H1 (cell line): ENCODE measurements around the gene VPS35L. TPM values are rescaled to one million over a fixed set of nuclear protein-coding genes. Genes with fewer than 3 reads are reported as not detected.

Experiments used
- CTCF ChIA-PET: fragments of 300-600 bp; sonication (Branson Sonifier 250); formaldehyde crosslinking; loops from one replicate; lab custom pipeline; 2021; ENCODE audit not compliant: partially characterized antibody; lab: Charles Lee
- POLR2A ChIA-PET: fragments of 300-600 bp; sonication (Branson Sonifier 250); formaldehyde crosslinking; loops from one replicate; lab custom pipeline; 2021; ENCODE audit warnings: inconsistent platforms; ENCODE audit not compliant: partially characterized antibody; lab: Charles Lee
- DNase-seq, 2 experiments: peaks; one replicate each; pipeline versions ENCODE4 v3.0.0 to v3.0.0-alpha.2; 2010 to 2022; ENCODE audit warnings: low spot score in 2 of 2, low read depth in 1 of 2, mixed read lengths in 1 of 2
- FAIRE-seq: peaks from 2 replicates; lab custom pipeline; 2011; peaks lifted over from hg19 to GRCh38; lab: Jason Lieb, UNC
- H2AFZ ChIP-seq: 2 replicates; pipeline ENCODE4 v1.8.1; 2012; ENCODE audit warnings: low read length, inconsistent platforms
- H2AK5ac ChIP-seq: 2 replicates; pipeline ENCODE4 v1.6.1; 2013; ENCODE audit warnings: low read depth, low read length
- H2BK120ac ChIP-seq: replicated peaks from 2 replicates; pipeline ENCODE3; 2013; ENCODE audit warnings: low read depth, low read length, inconsistent platforms
- H2BK12ac ChIP-seq: 2 replicates; pipeline ENCODE4 v1.6.1; 2013; ENCODE audit warnings: low read depth, low read length
- H2BK15ac ChIP-seq: 2 replicates; pipeline ENCODE4 v1.6.1; 2013; ENCODE audit warnings: low read length
- H2BK20ac ChIP-seq: 2 replicates; pipeline ENCODE4 v1.6.1; 2013; ENCODE audit warnings: low read length
- H2BK5ac ChIP-seq: 2 replicates; pipeline ENCODE4 v1.6.1; 2013; ENCODE audit warnings: low read depth, low read length
- H3K14ac ChIP-seq: 2 replicates; pipeline ENCODE4 v1.6.1; 2013; ENCODE audit warnings: inconsistent platforms; ENCODE audit not compliant: insufficient read length
- H3K18ac ChIP-seq: 2 replicates; pipeline ENCODE4 v1.6.1; 2013; ENCODE audit warnings: low read length; ENCODE audit errors: extremely low read depth
- H3K23ac ChIP-seq: 2 replicates; pipeline ENCODE4 v1.6.1; 2013; ENCODE audit warnings: inconsistent platforms; ENCODE audit not compliant: insufficient read length
- H3K23me2 ChIP-seq: 2 replicates; pipeline ENCODE4 v1.6.1; 2013; ENCODE audit warnings: low read depth, low read length
- H3K27ac ChIP-seq: 2 replicates; pipeline ENCODE4 v1.6.1; 2011; ENCODE audit warnings: low read depth, low read length, inconsistent platforms
- H3K27me3 ChIP-seq, 4 experiments: replicated peaks in 1 of 4; 1 replicate in 1 of 4; 2 replicates in 3 of 4; pipeline versions ENCODE4 v1.6.1 to v1.8.1; 2011 to 2013; ENCODE audit warnings: low read length in 3 of 4, mild to moderate bottlenecking in 3 of 4, inconsistent platforms in 2 of 4, mixed read lengths in 2 of 4, moderate library complexity in 1 of 4; ENCODE audit not compliant: control insufficient read depth in 3 of 4, insufficient read depth in 3 of 4; ENCODE audit errors: extremely low read depth in 1 of 4
- H3K36me3 ChIP-seq, 4 experiments: 2 replicates each; pipeline versions ENCODE4 v1.6.1 to v1.8.1; 2011 to 2013; ENCODE audit warnings: mild to moderate bottlenecking in 4 of 4, low read length in 3 of 4, moderate library complexity in 2 of 4, control low read depth in 1 of 4, inconsistent platforms in 1 of 4; ENCODE audit not compliant: insufficient read depth in 4 of 4, control insufficient read depth in 2 of 4
- H3K4ac ChIP-seq: replicated peaks from 2 replicates; pipeline ENCODE3; 2013; ENCODE audit warnings: low read length, low read depth, mixed read lengths, inconsistent platforms; ENCODE audit not compliant: insufficient read length
- H3K4me1 ChIP-seq, 4 experiments: replicated peaks in 1 of 4; 1 replicate in 1 of 4; 2 replicates in 3 of 4; pipeline versions ENCODE4 v1.6.1 to v1.8.1; 2011 to 2013; ENCODE audit warnings: low read length in 3 of 4, inconsistent platforms in 2 of 4, mixed read lengths in 1 of 4; ENCODE audit not compliant: insufficient read depth in 4 of 4, control insufficient read depth in 3 of 4
- H3K4me2 ChIP-seq, 2 experiments: 2 replicates each; pipeline versions ENCODE4 v1.6.1 to v1.8.1; 2011 to 2013; ENCODE audit warnings: low read depth in 2 of 2, low read length in 2 of 2, control low read depth in 1 of 2, inconsistent platforms in 1 of 2, mild to moderate bottlenecking in 1 of 2; ENCODE audit not compliant: insufficient read depth in 1 of 2
- H3K4me3 ChIP-seq, 4 experiments: fragments of 200-600, 300-600 bp in 1 of 4; sonication (generic), shearing (Covaris generic), sonication (Bioruptor Twin) in 1 of 4; 2 replicates each; pipeline versions ENCODE4 v1.5.1 to v1.8.1; 2011 to 2016; ENCODE audit warnings: low read length in 4 of 4, low read depth in 3 of 4, control low read depth in 2 of 4, inconsistent platforms in 2 of 4, mild to moderate bottlenecking in 2 of 4, mixed read lengths in 1 of 4, moderate library complexity in 1 of 4; ENCODE audit not compliant: insufficient read depth in 2 of 4; ENCODE audit errors: extremely low read depth in 1 of 4
- H3K56ac ChIP-seq: replicated peaks from 2 replicates; pipeline ENCODE3; 2013; ENCODE audit warnings: low read depth, mild to moderate bottlenecking, mixed read lengths, low read length, inconsistent platforms; ENCODE audit not compliant: insufficient read length
- H3K79me1 ChIP-seq: 2 replicates; pipeline ENCODE4 v1.6.1; 2013; ENCODE audit warnings: low read depth, low read length, control low read depth
- H3K79me2 ChIP-seq, 2 experiments: 2 replicates each; pipeline versions ENCODE4 v1.6.1 to v1.8.1; 2012 to 2013; ENCODE audit warnings: low read length in 2 of 2, mild to moderate bottlenecking in 2 of 2, inconsistent platforms in 1 of 2; ENCODE audit not compliant: insufficient read depth in 2 of 2, control insufficient read depth in 1 of 2
- H3K9ac ChIP-seq, 4 experiments: replicated peaks in 1 of 4; 1 replicate in 1 of 4; 2 replicates in 3 of 4; pipeline versions ENCODE4 v1.6.1 to v1.8.1; 2011 to 2013; ENCODE audit warnings: low read depth in 3 of 4, low read length in 3 of 4, control low read depth in 2 of 4, mild to moderate bottlenecking in 2 of 4, moderate library complexity in 2 of 4, inconsistent platforms in 1 of 4; ENCODE audit errors: extremely low read depth in 1 of 4
- H3K9me3 ChIP-seq, 2 experiments: 2 replicates each; pipeline versions ENCODE4 v1.6.1 to v1.8.1; 2012 to 2013; ENCODE audit warnings: mild to moderate bottlenecking in 2 of 2, moderate library complexity in 2 of 2, control low read depth in 1 of 2, inconsistent platforms in 1 of 2, low read depth in 1 of 2, low read length in 1 of 2, mixed read lengths in 1 of 2; ENCODE audit not compliant: insufficient read depth in 2 of 2
- H4K20me1 ChIP-seq, 2 experiments: replicated peaks in 1 of 2; 2 replicates each; pipeline versions ENCODE3 to v1.8.1; 2011 to 2013; ENCODE audit warnings: inconsistent platforms in 2 of 2, low read length in 2 of 2, mild to moderate bottlenecking in 1 of 2; ENCODE audit not compliant: insufficient read depth in 2 of 2, control insufficient read depth in 1 of 2
- H4K5ac ChIP-seq: 2 replicates; pipeline ENCODE4 v1.6.1; 2013; ENCODE audit warnings: low read length, low read depth, mixed read lengths, inconsistent platforms; ENCODE audit not compliant: insufficient read length
- H4K8ac ChIP-seq: 2 replicates; pipeline ENCODE4 v1.8.0; 2013; ENCODE audit warnings: mild to moderate bottlenecking, moderate library complexity, low read length, inconsistent platforms; ENCODE audit not compliant: insufficient read depth; ENCODE audit errors: extremely low read depth
- H4K91ac ChIP-seq: replicated peaks from 2 replicates; pipeline ENCODE3; 2013; ENCODE audit warnings: low read length, mixed read lengths, inconsistent platforms; ENCODE audit not compliant: insufficient read length
- CHD1 ChIP-seq: IDR thresholded peaks from 2 replicates; pipeline ENCODE4 v1.6.1; 2012; ENCODE audit warnings: low read depth, low read length, improper control_type of control experiment
- EP300 ChIP-seq, 2 experiments: IDR thresholded peaks; 1 replicate in 1 of 2; 2 replicates in 1 of 2; pipeline ENCODE4 v1.6.1; 2011 to 2012; ENCODE audit warnings: low read depth in 2 of 2, low read length in 2 of 2, mild to moderate bottlenecking in 2 of 2, borderline replicate concordance in 1 of 2, inconsistent platforms in 1 of 2, moderate library complexity in 1 of 2
- GABPA ChIP-seq: IDR thresholded peaks from 2 replicates; pipeline ENCODE4 v1.6.1; 2011; ENCODE audit warnings: mild to moderate bottlenecking, low read length, moderate library complexity, borderline replicate concordance; ENCODE audit not compliant: insufficient read depth
- HDAC6 ChIP-seq: IDR thresholded peaks from one replicate; pipeline ENCODE4 v1.7.1; 2012; ENCODE audit warnings: low read depth, mild to moderate bottlenecking, inconsistent platforms, low read length, moderate library complexity
- KDM5A ChIP-seq: fragments of 200-600 bp; IDR thresholded peaks from 2 replicates; pipeline ENCODE4 v1.7.1; 2012; ENCODE audit warnings: mild to moderate bottlenecking, low read length, inconsistent platforms, mixed read lengths
- MAFK ChIP-seq: IDR thresholded peaks from 2 replicates; pipeline ENCODE4 v1.6.1; 2012; ENCODE audit warnings: low read depth, mild to moderate bottlenecking, improper control_type of control experiment, low read length
- NRF1 ChIP-seq: IDR thresholded peaks from 2 replicates; pipeline ENCODE4 v1.6.1; 2011; ENCODE audit warnings: mild to moderate bottlenecking, low read depth, low read length, improper control_type of control experiment
- SIN3A ChIP-seq, 2 experiments: IDR thresholded peaks in 1 of 2; conservative IDR thresholded peaks in 1 of 2; 2 replicates each; pipeline ENCODE4 v1.6.1; 2011 to 2012; ENCODE audit warnings: low read length in 2 of 2, improper control_type of control experiment in 1 of 2, low read depth in 1 of 2, mild to moderate bottlenecking in 1 of 2
- SP1 ChIP-seq: IDR thresholded peaks from 2 replicates; pipeline ENCODE4 v1.6.1; 2011; ENCODE audit warnings: low read depth, low read length
- SUZ12 ChIP-seq: fragments of 200-600 bp; sonication (generic); IDR thresholded peaks from 2 replicates; pipeline ENCODE4 v1.6.1; 2012; ENCODE audit warnings: mild to moderate bottlenecking, inconsistent platforms, low read length, moderate library complexity, mixed read lengths
- WGBS, 2 experiments: shearing (Covaris generic) in 1 of 2; methylation state at CpG; one replicate each; pipeline versions ENCODE4 v1.1.6 to v1.1.7; 2013 to 2015; ENCODE audit warnings: low lambda C conversion rate in 2 of 2, mixed read lengths in 2 of 2, inconsistent platforms in 1 of 2, low coverage in 1 of 2, missing lambda C conversion rate in 1 of 2; ENCODE audit not compliant: insufficient replicate concordance in 2 of 2, insufficient coverage in 1 of 2, insufficient read length in 1 of 2; ENCODE audit errors: extremely low coverage in 1 of 2, missing lambda C conversion rate in 1 of 2; 5-methylcytosine and 5-hydroxymethylcytosine counted together
- polyA plus RNA-seq, 7 experiments: library from polyadenylated mRNA; depleted of rRNA in 3 of 7; stranded (reverse) in 5 of 7; unstranded in 2 of 7; fragments of >200 nt in 5 of 7; fragments of 200-250 nt in 2 of 7; gene quantifications; 1 replicate in 5 of 7; 2 replicates in 1 of 7; 4 replicates in 1 of 7; pipeline versions ENCODE4 v1.2.1 to v1.2.3, GENCODE V29; 2011 to 2013; ENCODE audit warnings: missing spikeins in 2 of 7, mixed read lengths in 2 of 7
- total RNA-seq: library from RNA; stranded (reverse); fragmentation: NEBNext Ultra II Directional; extraction: Animal tissue kit (Norgen Biotek cat#: 25700); gene quantifications from 2 replicates; pipeline ENCODE4 v1.2.1, GENCODE V29; 2021
- TF ChIP-seq, protein P1 (sequence below), 3 experiments: IDR thresholded peaks; 1 replicate in 2 of 3; 2 replicates in 1 of 3; pipeline versions ENCODE4 v1.5.1 to v1.6.1; 2011; ENCODE audit warnings: low read length in 3 of 3, mild to moderate bottlenecking in 3 of 3, inconsistent platforms in 2 of 3, low read depth in 1 of 3, moderate library complexity in 1 of 3; ENCODE audit not compliant: insufficient read depth in 1 of 3; ENCODE audit errors: control extremely low read depth in 1 of 3

The VPS35L gene
- total and polyA plus RNA-seq, 2 of the 8 experiments (the other 6 are each of a cell fraction or from before 2014, with no cell fraction given): 31.5 to 57.1 TPM

DNA sequence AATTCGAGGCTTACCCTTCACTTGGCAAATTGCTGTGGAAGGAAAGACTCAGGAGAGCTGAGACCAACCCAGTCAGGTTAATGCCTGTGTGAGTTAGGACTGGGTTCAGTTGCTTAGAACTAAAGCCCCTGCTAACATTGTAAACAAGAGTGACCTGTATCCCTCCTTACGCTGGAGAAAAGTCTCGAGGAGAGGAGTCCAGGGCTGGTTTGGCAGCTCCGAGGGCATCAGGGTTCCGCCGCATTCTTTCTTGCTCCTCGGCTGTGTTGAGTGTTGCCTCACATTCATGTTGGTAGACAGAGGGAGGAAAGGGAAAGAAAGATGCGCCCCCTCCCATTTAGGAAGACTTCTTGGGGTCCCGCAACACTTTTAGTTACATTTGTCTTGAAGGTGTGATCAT, 18.5 kb downstream of the VPS35L start:
- Histone ChIP-seq H2AK5ac (no peak overlapping the region), H3K4ac (no peak overlapping the region), H3K9me3 (no peaks in the 10 kb centered on the region), H4K8ac (no peak overlapping the region), H3K4me1 (no peaks in the 10 kb centered on the region), H3K79me1 (no peaks in the 10 kb centered on the region), H2BK12ac (no peak overlapping the region), H4K5ac (no peak overlapping the region), H3K14ac (no peak overlapping the region), H3K4me2 (no peak overlapping the region), H2BK120ac (no peak overlapping the region), H3K79me2 (no peaks in the 10 kb centered on the region), H3K23me2 (no peaks in the 10 kb centered on the region), H3K27ac (no peak overlapping the region), H2BK5ac (no peak overlapping the region), H3K23ac (no peak overlapping the region), H3K56ac (no peak overlapping the region), H3K36me3 (peaks cover 0 to 47% (median 24%) of the 10 kb centered on the region in 4 experiments; a peak in 7 of 8 replicates), H4K91ac (no peak overlapping the region), H3K18ac (no peak overlapping the region), H2AFZ (no peak overlapping the region), H3K27me3 (no peaks in the 10 kb centered on the region), H2BK20ac (no peak overlapping the region), H4K20me1 (peaks cover 0 to 3% of the 10 kb centered on the region in 2 experiments), H3K9ac (no peak overlapping the region), H3K4me3 (no peak overlapping the region), H2BK15ac (no peak overlapping the region)
- WGBS, 2 experiments: 85% methylated on average over 9 of the region's 9 CpGs; no CpG with 5 or more reads in 1 of the 2 experiments
- ChIA-PET POLR2A (interaction anchor here (1.8 kb wide), 1 partner anchor 18 kb away, joined by 6 read pairs; the partner anchor contains the start of gene VPS35L), CTCF (interaction anchor here (0.9 to 1.8 kb wide), 2 partner anchors 10 to 324 kb away, joined by 3 to 9 read pairs; no protein-coding TSS in a partner anchor)
- no peak for DNase-seq
- FAIRE-seq: no peak
- no peak for TF ChIP-seq SUZ12
- no peak for TF ChIP-seq SIN3A (conservative IDR thresholded peaks at IDR 0.05 in 1 of 2, IDR thresholded peaks at IDR 0.05 in 1 of 2; ENCODE audit: low read depth in 1 of 2, low read length in 2 of 2)
- no peak for TF ChIP-seq EP300 (IDR thresholded peaks at IDR 0.05; ENCODE audit: borderline replicate concordance in 1 of 2, low read depth in 2 of 2, low read length in 2 of 2)
- TF ChIP-seq GABPA: no peak
- no peak for TF ChIP-seq SP1
- TF ChIP-seq HDAC6: no peak
- TF ChIP-seq KDM5A: no peak
- no peak for TF ChIP-seq NRF1
- no peak for TF ChIP-seq CHD1
- TF ChIP-seq MAFK: no peak
- TF ChIP-seq, protein P1, sequence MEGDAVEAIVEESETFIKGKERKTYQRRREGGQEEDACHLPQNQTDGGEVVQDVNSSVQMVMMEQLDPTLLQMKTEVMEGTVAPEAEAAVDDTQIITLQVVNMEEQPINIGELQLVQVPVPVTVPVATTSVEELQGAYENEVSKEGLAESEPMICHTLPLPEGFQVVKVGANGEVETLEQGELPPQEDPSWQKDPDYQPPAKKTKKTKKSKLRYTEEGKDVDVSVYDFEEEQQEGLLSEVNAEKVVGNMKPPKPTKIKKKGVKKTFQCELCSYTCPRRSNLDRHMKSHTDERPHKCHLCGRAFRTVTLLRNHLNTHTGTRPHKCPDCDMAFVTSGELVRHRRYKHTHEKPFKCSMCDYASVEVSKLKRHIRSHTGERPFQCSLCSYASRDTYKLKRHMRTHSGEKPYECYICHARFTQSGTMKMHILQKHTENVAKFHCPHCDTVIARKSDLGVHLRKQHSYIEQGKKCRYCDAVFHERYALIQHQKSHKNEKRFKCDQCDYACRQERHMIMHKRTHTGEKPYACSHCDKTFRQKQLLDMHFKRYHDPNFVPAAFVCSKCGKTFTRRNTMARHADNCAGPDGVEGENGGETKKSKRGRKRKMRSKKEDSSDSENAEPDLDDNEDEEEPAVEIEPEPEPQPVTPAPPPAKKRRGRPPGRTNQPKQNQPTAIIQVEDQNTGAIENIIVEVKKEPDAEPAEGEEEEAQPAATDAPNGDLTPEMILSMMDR (IDR thresholded peaks at IDR 0.05; ENCODE audit: control extremely low read depth in 1 of 3, insufficient read depth in 1 of 3, low read depth in 1 of 3, low read length in 3 of 3): no peak
